DMS53 treated with DMSO at 0.1 percent for 48 hours (cell line): ENCODE data around the gene COIL.
A peak's percentile ranks its signal among the peaks of the same experiment; 100 is the strongest.
"Not testable (repeated sequence)": the region's sequence is repeated elsewhere in the genome, so short reads cannot be mapped to it uniquely, and the experiment has no call there.

Experiments used
- DNase-seq: peaks from one replicate; lab custom pipeline; 2025; ENCODE audit not compliant: unreplicated experiment; lab: John Stamatoyannopoulos, UW

The COIL gene

GRCh38 chr17:56978441-56979090 is 17.7 kb upstream of the COIL start:
- DNase-seq = peak; percentile 3

- peak; percentile 52 for DNase-seq
Observed at GRCh38 chr17:56977673-56978395, 17.0 kb upstream of the COIL start, which contains the start of gene SCPEP1. Gene SCPEP1 (plus strand): TSS chr17:56978131. CDS start chr17:56978160, 29 bp downstream.

- no peak for DNase-seq
Observed at GRCh38 chr17:56976941-56977608, 16.2 kb upstream of the COIL start.

- DNase-seq = no peak
Observed at GRCh38 chr17:56975656-56976055, 14.8 kb upstream of the COIL start.

- no peak for DNase-seq
Observed at GRCh38 chr17:56974055-56974454, 13.2 kb upstream of the COIL start.

GRCh38 chr17:56973520-56973919 is 12.7 kb upstream of the COIL start:
- DNase-seq = peak; percentile 1

- DNase-seq = no peak
Observed at GRCh38 chr17:56972111-56972730, 11.4 kb upstream of the COIL start.

- no peak for DNase-seq
Observed at GRCh38 chr17:56970974-56971373, 10.1 kb upstream of the COIL start.

GRCh38 chr17:56966338-56966737 is 5.5 kb upstream of the COIL start:
- DNase-seq = no peak

- not testable (repeated sequence) for DNase-seq
Observed at GRCh38 chr17:56965681-56966080, 4.8 kb upstream of the COIL start.

- DNase-seq = not testable (repeated sequence)
Observed at GRCh38 chr17:56965241-56965640, 4.4 kb upstream of the COIL start.

GRCh38 chr17:56956992-56957391 is 3.9 kb downstream of the COIL start:
- DNase-seq = no peak

GRCh38 chr17:56949595-56949994 is 11.3 kb downstream of the COIL start:
- DNase-seq = no peak

- no peak for DNase-seq
Observed at GRCh38 chr17:56948491-56948890, 12.4 kb downstream of the COIL start.

GRCh38 chr17:56947741-56948140 is 13.1 kb downstream of the COIL start:
- no peak for DNase-seq

GRCh38 chr17:56945938-56946505 is 14.8 kb downstream of the COIL start:
- no peak for DNase-seq

GRCh38 chr17:56943505-56944125 is 17.2 kb downstream of the COIL start:
- no peak for DNase-seq

- peak; percentile 2 for DNase-seq
Observed at GRCh38 chr17:56939869-56940484, 20.9 kb downstream of the COIL start.

GRCh38 chr17:56938206-56938605 is 22.6 kb downstream of the COIL start:
- DNase-seq = not testable (repeated sequence)

- no peak for DNase-seq
Observed at GRCh38 chr17:56937687-56938086, 23.2 kb downstream of the COIL start.
